IMR-90 (cell line): ENCODE data around the gene RPS6KA3. TPM values are rescaled to one million over a fixed set of nuclear protein-coding genes. Genes with fewer than 3 reads are reported as not detected.
A peak's percentile ranks its signal among the peaks of the same experiment; 100 is the strongest.

ENCODE experiments used
- ATAC-seq: fragments of 200-7000 bp; cut with Tn5 transposase; 2 replicates; pipeline ENCODE4 v1.9.1; 2020; ENCODE audit warnings: low read depth, mild to moderate bottlenecking, moderate library complexity
- BruUV-seq: library from RNA; stranded (reverse); fragments of 400-500 nt; replicated peaks from 2 replicates; lab custom pipeline; 2021; lab: Mats Ljungman, UMichigan
- CTCF ChIA-PET: fragments of 300-600 bp; formaldehyde crosslinking; extraction: SDS; loops from one replicate; lab custom pipeline; 2021; ENCODE audit warnings: antibody characterized with exemption; lab: Yijun Ruan, JAX
- POLR2A ChIA-PET: fragments of 300-600 bp; sonication (Branson Sonifier 250); formaldehyde crosslinking; loops from one replicate; lab custom pipeline; 2022; ENCODE audit warnings: antibody characterized with exemption; ENCODE audit not compliant: unreplicated experiment; lab: Charles Lee
- DNase-seq: peaks from one replicate; pipeline ENCODE4 v3.0.0; 2013
- H2AFZ ChIP-seq: replicated peaks from 2 replicates; pipeline ENCODE3; 2013; ENCODE audit warnings: low read length, mild to moderate bottlenecking; ENCODE audit not compliant: poor library complexity
- H2AK5ac ChIP-seq: 2 replicates; pipeline ENCODE4 v1.6.1; 2013; ENCODE audit warnings: low read depth, low read length, inconsistent platforms
- H2AK9ac ChIP-seq: replicated peaks from 2 replicates; pipeline ENCODE3; 2013; ENCODE audit warnings: mild to moderate bottlenecking, low read depth, low read length, moderate library complexity; ENCODE audit not compliant: poor library complexity
- H2BK120ac ChIP-seq: 2 replicates; pipeline ENCODE4 v1.6.1; 2013; ENCODE audit warnings: low read depth, low read length, inconsistent platforms
- H2BK15ac ChIP-seq: 3 replicates; pipeline ENCODE4 v1.6.1; 2013; ENCODE audit warnings: low read depth, low read length, inconsistent platforms
- H2BK20ac ChIP-seq: 2 replicates; pipeline ENCODE4 v1.6.1; 2013; ENCODE audit warnings: low read depth, mild to moderate bottlenecking, inconsistent platforms, low read length, moderate library complexity
- H2BK5ac ChIP-seq: 2 replicates; pipeline ENCODE4 v1.6.1; 2013; ENCODE audit warnings: mild to moderate bottlenecking, low read depth, low read length, inconsistent platforms; ENCODE audit not compliant: poor library complexity, severe bottlenecking
- H3K14ac ChIP-seq: replicated peaks from 2 replicates; pipeline ENCODE4 v1.6.1; 2013; ENCODE audit warnings: low read depth, low read length, inconsistent platforms
- H3K18ac ChIP-seq: 2 replicates; pipeline ENCODE4 v1.6.1; 2013; ENCODE audit warnings: low read depth, low read length, control low read depth
- H3K23ac ChIP-seq: 2 replicates; pipeline ENCODE4 v1.6.1; 2013; ENCODE audit warnings: low read depth, low read length, inconsistent platforms
- H3K27ac ChIP-seq: 2 replicates; pipeline ENCODE4 v1.5.1; 2013; ENCODE audit warnings: mild to moderate bottlenecking, control low read depth, low read length; ENCODE audit not compliant: insufficient read depth
- H3K27me3 ChIP-seq: 2 replicates; pipeline ENCODE4 v1.6.1; 2013; ENCODE audit warnings: low read length; ENCODE audit not compliant: control insufficient read depth, insufficient read depth
- H3K36me3 ChIP-seq: 2 replicates; pipeline ENCODE4 v1.6.1; 2013; ENCODE audit warnings: low read length, mixed read lengths; ENCODE audit not compliant: control insufficient read depth, insufficient read depth
- H3K4ac ChIP-seq: 2 replicates; pipeline ENCODE4 v1.6.1; 2013; ENCODE audit warnings: low read depth, low read length, inconsistent platforms
- H3K4me1 ChIP-seq: 2 replicates; pipeline ENCODE4 v1.6.1; 2013; ENCODE audit warnings: low read length, mixed read lengths; ENCODE audit not compliant: control insufficient read depth, insufficient read depth
- H3K4me2 ChIP-seq: 2 replicates; pipeline ENCODE4 v1.6.1; 2013; ENCODE audit warnings: low read depth, mild to moderate bottlenecking, control low read depth, low read length, moderate library complexity
- H3K4me3 ChIP-seq: 2 replicates; pipeline ENCODE4 v1.5.1; 2013; ENCODE audit warnings: low read depth, mild to moderate bottlenecking, control low read depth, low read length, moderate library complexity; ENCODE audit not compliant: insufficient read depth
- H3K56ac ChIP-seq: 2 replicates; pipeline ENCODE4 v1.6.1; 2013; ENCODE audit warnings: low read length, inconsistent platforms; ENCODE audit not compliant: insufficient read depth; ENCODE audit errors: extremely low read depth
- H3K79me1 ChIP-seq, 2 experiments: 2 replicates each; pipeline ENCODE4 v1.6.1; 2013; ENCODE audit warnings: low read length in 2 of 2, inconsistent platforms in 1 of 2, low read depth in 1 of 2
- H3K9ac ChIP-seq: 2 replicates; pipeline ENCODE4 v1.6.1; 2013; ENCODE audit warnings: low read depth, low read length, control low read depth
- H3K9me1 ChIP-seq: 2 replicates; pipeline ENCODE4 v1.6.1; 2013; ENCODE audit warnings: low read length, inconsistent platforms; ENCODE audit not compliant: insufficient read depth
- H3K9me3 ChIP-seq: 2 replicates; pipeline ENCODE4 v1.6.1; 2013; ENCODE audit warnings: low read length; ENCODE audit not compliant: control insufficient read depth, insufficient read depth
- H4K20me1 ChIP-seq: 2 replicates; pipeline ENCODE4 v1.6.1; 2013; ENCODE audit warnings: low read length, inconsistent platforms; ENCODE audit not compliant: insufficient read depth
- H4K5ac ChIP-seq: 2 replicates; pipeline ENCODE4 v1.6.1; 2013; ENCODE audit warnings: mild to moderate bottlenecking, low read depth, low read length, control low read depth
- H4K8ac ChIP-seq, 2 experiments: 2 replicates each; pipeline ENCODE4 v1.6.1; 2013; ENCODE audit warnings: low read depth in 2 of 2, low read length in 2 of 2, control low read depth in 1 of 2, inconsistent platforms in 1 of 2
- H4K91ac ChIP-seq: 2 replicates; pipeline ENCODE4 v1.6.1; 2013; ENCODE audit warnings: low read depth, low read length, inconsistent platforms; ENCODE audit not compliant: insufficient read depth
- BHLHE40 ChIP-seq: fragments of 150-350 bp; IDR thresholded peaks from 2 replicates; pipeline ENCODE4 v1.6.1; 2016; ENCODE audit warnings: mild to moderate bottlenecking, low read depth, low read length
- MAZ ChIP-seq: IDR thresholded peaks from 2 replicates; pipeline ENCODE4 v1.6.1; 2012; ENCODE audit warnings: low read depth, mild to moderate bottlenecking, low read length, improper control_type of control experiment, moderate library complexity, borderline replicate concordance
- RAD21 ChIP-seq: IDR thresholded peaks from 2 replicates; pipeline ENCODE4 v1.6.1; 2012; ENCODE audit warnings: low read length, improper control_type of control experiment
- SMC3 ChIP-seq: fragments of 150-350 bp; IDR thresholded peaks from 2 replicates; pipeline ENCODE4 v1.6.1; 2016; ENCODE audit warnings: low read depth, mild to moderate bottlenecking, antibody characterized with exemption, low read length, moderate library complexity
- WGBS, 2 experiments: methylation state at CpG; one replicate each; pipeline versions ENCODE4 v1.1.5 to v1.1.7; 2013; ENCODE audit warnings: missing lambda C conversion rate in 2 of 2; ENCODE audit not compliant: insufficient read length in 1 of 2; ENCODE audit errors: extremely low coverage in 2 of 2; 5-methylcytosine and 5-hydroxymethylcytosine counted together
- dilution Hi-C: fragments of 300-500 bp; cut with HindIII; formaldehyde crosslinking; loops from one replicate; pipeline ENCODE4 v1.14.3; 2018; ENCODE audit warnings: low sequenced_read_pairs; ENCODE audit not compliant: unreplicated experiment
- in situ Hi-C: fragments of 300-500 bp; cut with MboI; formaldehyde crosslinking; loops from 3 replicates; pipeline ENCODE4 v1.14.3; 2019; ENCODE audit warnings: low sequenced_read_pairs, inconsistent platforms, mixed read lengths
- intact Hi-C: fragments of 100-400 bp; cut with micrococcal nuclease; formaldehyde crosslinking; loops from 2 replicates; pipeline ENCODE4 v1.10.0; 2022
- polyA plus RNA-seq, 3 experiments: library from polyadenylated mRNA; depleted of rRNA; stranded (reverse); fragments of >200 nt; gene quantifications; 2 replicates each; pipeline ENCODE4 v1.2.3, GENCODE V29; 2012; ENCODE audit warnings: low replicate concordance in 1 of 3
- total RNA-seq: library from RNA; depleted of rRNA; stranded (reverse); fragments of >200 nt; gene quantifications from 2 replicates; pipeline ENCODE4 v1.2.3, GENCODE V29; 2012
- TF ChIP-seq, protein P1 (sequence below): conservative IDR thresholded peaks from 2 replicates; pipeline ENCODE4 v1.5.1; 2012; ENCODE audit warnings: mild to moderate bottlenecking, low read depth, low read length, improper control_type of control experiment
- TF ChIP-seq, protein P2 (sequence below): fragments of 150-350 bp; IDR thresholded peaks from 2 replicates; pipeline ENCODE4 v1.6.1; 2016; ENCODE audit warnings: low read depth, mild to moderate bottlenecking, low read length, moderate library complexity, borderline replicate concordance

The RPS6KA3 gene
- total and polyA plus RNA-seq, 2 of the 4 experiments (the other 2 are of a cell fraction): 20.8 to 43.9 TPM

DNA sequence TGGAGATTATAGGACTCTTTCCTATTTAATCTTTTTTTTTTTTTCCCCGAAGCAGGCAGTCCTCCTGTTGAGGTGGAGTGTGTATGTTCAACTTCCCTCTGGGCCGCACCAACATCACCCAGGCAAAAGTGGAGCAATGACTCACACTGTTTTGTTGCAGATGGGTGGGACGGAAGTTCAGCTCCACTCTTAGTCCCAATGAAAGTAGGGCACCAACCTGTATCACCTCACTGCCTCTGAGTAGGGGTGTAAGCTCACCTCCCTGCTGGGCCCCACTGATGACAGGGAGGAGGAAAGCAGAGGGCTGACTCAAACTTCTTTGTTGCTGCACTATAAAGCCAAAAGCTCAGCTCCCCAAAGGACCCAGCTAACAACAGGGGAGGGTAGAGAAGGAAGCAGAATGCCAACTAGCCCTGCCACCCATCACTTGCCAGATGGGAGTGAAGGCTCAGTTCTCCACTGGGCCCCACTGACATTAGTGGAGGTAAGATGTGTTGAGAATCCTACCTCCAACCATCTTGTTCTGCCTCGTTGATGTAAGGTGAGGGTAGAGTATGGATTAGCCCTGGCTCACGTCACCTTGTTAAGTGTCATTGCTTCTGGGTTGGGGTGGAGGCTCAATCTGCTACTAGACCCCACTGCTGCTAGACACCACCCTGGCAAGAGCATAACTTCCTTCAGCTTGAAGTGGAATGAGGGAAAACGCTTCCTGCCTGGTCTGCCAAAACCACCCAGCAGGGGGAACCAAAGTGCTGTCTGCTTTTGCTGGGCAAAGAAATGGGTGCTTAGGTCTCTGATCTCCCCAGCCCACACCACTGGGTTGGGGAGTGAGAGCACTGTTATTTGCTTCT, 14.1 kb downstream of the RPS6KA3 start:
- intact Hi-C loops: loop anchor here (1.0 kb wide), 1 partner anchor 190 kb away; no protein-coding TSS in a partner anchor
- Histone ChIP-seq H3K23ac (no peak overlapping the region; the same call in 1 of the 2 replicates), H2AK9ac (peak overlapping the region; percentile 75), H2BK5ac (no peak overlapping the region), H2AFZ (peak overlapping the region; percentile 26), H4K5ac (no peak overlapping the region), H3K4me2 (no peak overlapping the region), H3K14ac (no peak overlapping the region), H3K79me1 (peaks cover 7 to 18% of the 10 kb centered on the region in 2 experiments; a peak in 3 of 4 replicates), H4K20me1 (peaks cover 12% of the 10 kb centered on the region), H3K56ac (no peak overlapping the region), H3K27me3 (no peaks in the 10 kb centered on the region), H3K9me3 (no peaks in the 10 kb centered on the region), H3K9me1 (peaks cover 3% of the 10 kb centered on the region; the same call in 1 of the 2 replicates), H3K36me3 (no peaks in the 10 kb centered on the region), H2AK5ac (no peak overlapping the region; the same call in 1 of the 2 replicates), H3K4me3 (no peak overlapping the region), H3K27ac (no peak overlapping the region), H3K9ac (no peak overlapping the region), H3K4ac (peak overlapping the region; percentile 5; the same call in 1 of the 2 replicates), H2BK15ac (no peak overlapping the region), H2BK20ac (0 out of 2 replicates have a peak overlapping the region, but pooled peaks have one; percentile 23), H3K18ac (no peak overlapping the region), H4K91ac (no peak overlapping the region), H3K4me1 (no peaks in the 10 kb centered on the region), H4K8ac (no peak overlapping the region), H2BK120ac (no peak overlapping the region)
- POLR2A ChIA-PET: interaction anchor here (0.6 kb wide), 1 partner anchor 24 kb away, joined by 3 read pairs; no protein-coding TSS in a partner anchor
- BruUV-seq: no TSS peak
- WGBS, 2 experiments: no CpG with 5 or more reads among the region's 6 CpGs
- ATAC-seq: peak; percentile 75
- TF ChIP-seq RAD21 (peak; percentile 74), MAZ (0 out of 2 replicates have a peak, but pooled peaks have one; percentile 15), SMC3 (peak; percentile 65), BHLHE40 (no peak)
- TF ChIP-seq, protein P1, sequence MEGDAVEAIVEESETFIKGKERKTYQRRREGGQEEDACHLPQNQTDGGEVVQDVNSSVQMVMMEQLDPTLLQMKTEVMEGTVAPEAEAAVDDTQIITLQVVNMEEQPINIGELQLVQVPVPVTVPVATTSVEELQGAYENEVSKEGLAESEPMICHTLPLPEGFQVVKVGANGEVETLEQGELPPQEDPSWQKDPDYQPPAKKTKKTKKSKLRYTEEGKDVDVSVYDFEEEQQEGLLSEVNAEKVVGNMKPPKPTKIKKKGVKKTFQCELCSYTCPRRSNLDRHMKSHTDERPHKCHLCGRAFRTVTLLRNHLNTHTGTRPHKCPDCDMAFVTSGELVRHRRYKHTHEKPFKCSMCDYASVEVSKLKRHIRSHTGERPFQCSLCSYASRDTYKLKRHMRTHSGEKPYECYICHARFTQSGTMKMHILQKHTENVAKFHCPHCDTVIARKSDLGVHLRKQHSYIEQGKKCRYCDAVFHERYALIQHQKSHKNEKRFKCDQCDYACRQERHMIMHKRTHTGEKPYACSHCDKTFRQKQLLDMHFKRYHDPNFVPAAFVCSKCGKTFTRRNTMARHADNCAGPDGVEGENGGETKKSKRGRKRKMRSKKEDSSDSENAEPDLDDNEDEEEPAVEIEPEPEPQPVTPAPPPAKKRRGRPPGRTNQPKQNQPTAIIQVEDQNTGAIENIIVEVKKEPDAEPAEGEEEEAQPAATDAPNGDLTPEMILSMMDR: peak; percentile 72
- TF ChIP-seq, protein P2, sequence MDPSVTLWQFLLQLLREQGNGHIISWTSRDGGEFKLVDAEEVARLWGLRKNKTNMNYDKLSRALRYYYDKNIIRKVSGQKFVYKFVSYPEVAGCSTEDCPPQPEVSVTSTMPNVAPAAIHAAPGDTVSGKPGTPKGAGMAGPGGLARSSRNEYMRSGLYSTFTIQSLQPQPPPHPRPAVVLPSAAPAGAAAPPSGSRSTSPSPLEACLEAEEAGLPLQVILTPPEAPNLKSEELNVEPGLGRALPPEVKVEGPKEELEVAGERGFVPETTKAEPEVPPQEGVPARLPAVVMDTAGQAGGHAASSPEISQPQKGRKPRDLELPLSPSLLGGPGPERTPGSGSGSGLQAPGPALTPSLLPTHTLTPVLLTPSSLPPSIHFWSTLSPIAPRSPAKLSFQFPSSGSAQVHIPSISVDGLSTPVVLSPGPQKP: no peak
- in situ Hi-C loops: loop anchor here (5.0 to 25.0 kb wide), 2 partner anchors 190 to 1485 kb away; no protein-coding TSS in a partner anchor
- dilution Hi-C loops: no loop called here
- CTCF ChIA-PET: interaction anchor here (0.7 to 1.5 kb wide), 4 partner anchors 12 to 269 kb away, joined by 3 to 5 read pairs (median 4); no protein-coding TSS in a partner anchor
- peak; percentile 45 for DNase-seq
